ENCODE measurements around the gene CFAP74. TPM values are rescaled to one million over a fixed set of nuclear protein-coding genes. Genes with fewer than 3 reads are reported as not detected.

Gene CFAP74
- total RNA-seq, 1 experiment from 2014 or later = not detected

- no peaks in the 10 kb centered on the region for H3K36me3 ChIP-seq (ENCODE audit: low read depth, low read length)
- H3K27me3 ChIP-seq (ENCODE audit: low read length) = peaks cover 19% of the 10 kb centered on the region
- H4K20me1 ChIP-seq (ENCODE audit: low read length) = no peaks in the 10 kb centered on the region
- BruUV-seq (replicated peaks) = no TSS peak
- ChIA-PET CTCF (no interaction called here), POLR2A (ENCODE audit: unreplicated experiment) (no interaction called here)
- no peak for DNase-seq
- no peak overlapping the region for H3K27ac ChIP-seq (ENCODE audit: low read length)
- no peaks in the 10 kb centered on the region for H3K79me2 ChIP-seq (ENCODE audit: low read length)
- H3F3A ChIP-seq (ENCODE audit: low read length, unreplicated experiment) = no peaks in the 10 kb centered on the region
- H3K4me1 ChIP-seq (ENCODE audit: insufficient read depth, low read length) = peaks cover 14% of the 10 kb centered on the region
- H2AFZ ChIP-seq (ENCODE audit: low read length) = no peak overlapping the region
- H3K4me3 ChIP-seq (ENCODE audit: low read length) = no peak overlapping the region
- H3K9me2 ChIP-seq (replicated peaks; ENCODE audit: low read length) = no peaks in the 10 kb centered on the region
- intact Hi-C loops (cut with micrococcal nuclease) = no loop called here
- TF ChIP-seq, protein P1, sequence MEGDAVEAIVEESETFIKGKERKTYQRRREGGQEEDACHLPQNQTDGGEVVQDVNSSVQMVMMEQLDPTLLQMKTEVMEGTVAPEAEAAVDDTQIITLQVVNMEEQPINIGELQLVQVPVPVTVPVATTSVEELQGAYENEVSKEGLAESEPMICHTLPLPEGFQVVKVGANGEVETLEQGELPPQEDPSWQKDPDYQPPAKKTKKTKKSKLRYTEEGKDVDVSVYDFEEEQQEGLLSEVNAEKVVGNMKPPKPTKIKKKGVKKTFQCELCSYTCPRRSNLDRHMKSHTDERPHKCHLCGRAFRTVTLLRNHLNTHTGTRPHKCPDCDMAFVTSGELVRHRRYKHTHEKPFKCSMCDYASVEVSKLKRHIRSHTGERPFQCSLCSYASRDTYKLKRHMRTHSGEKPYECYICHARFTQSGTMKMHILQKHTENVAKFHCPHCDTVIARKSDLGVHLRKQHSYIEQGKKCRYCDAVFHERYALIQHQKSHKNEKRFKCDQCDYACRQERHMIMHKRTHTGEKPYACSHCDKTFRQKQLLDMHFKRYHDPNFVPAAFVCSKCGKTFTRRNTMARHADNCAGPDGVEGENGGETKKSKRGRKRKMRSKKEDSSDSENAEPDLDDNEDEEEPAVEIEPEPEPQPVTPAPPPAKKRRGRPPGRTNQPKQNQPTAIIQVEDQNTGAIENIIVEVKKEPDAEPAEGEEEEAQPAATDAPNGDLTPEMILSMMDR (conservative IDR thresholded peaks at IDR 0.05; ENCODE audit: low read depth, low read length) = no peak
- TF ChIP-seq EZH2phosphoT487 (IDR thresholded peaks at IDR 0.05; ENCODE audit: borderline replicate concordance, low read length) (no peak), EZH2 (IDR thresholded peaks at IDR 0.05; ENCODE audit: low read length, unreplicated experiment) (no peak)
- no peak for ATAC-seq
- H3K9ac ChIP-seq (ENCODE audit: low read length) = no peak overlapping the region
- no peaks in the 10 kb centered on the region for H3K9me3 ChIP-seq (ENCODE audit: low read length)
- H3K4me2 ChIP-seq (ENCODE audit: low read length) = no peak overlapping the region
Measured at GRCh38 chr1:1963570-1963969, 40.0 kb downstream of the CFAP74 start.

GRCh38 chr1:1962752-1963151, 40.8 kb downstream of the CFAP74 start:
- Histone ChIP-seq H3K27ac (ENCODE audit: low read length) (no peak overlapping the region), H3K36me3 (ENCODE audit: low read depth, low read length) (no peaks in the 10 kb centered on the region), H3K9me2 (replicated peaks; ENCODE audit: low read length) (no peaks in the 10 kb centered on the region), H3K9me3 (ENCODE audit: low read length) (no peaks in the 10 kb centered on the region), H3K4me2 (ENCODE audit: low read length) (no peak overlapping the region), H3K27me3 (ENCODE audit: low read length) (peaks cover 19% of the 10 kb centered on the region), H3F3A (ENCODE audit: low read length, unreplicated experiment) (no peaks in the 10 kb centered on the region), H3K4me1 (ENCODE audit: insufficient read depth, low read length) (peaks cover 12% of the 10 kb centered on the region; the same call in 1 of the 2 replicates), H3K79me2 (ENCODE audit: low read length) (no peaks in the 10 kb centered on the region), H3K4me3 (ENCODE audit: low read length) (no peak overlapping the region), H3K9ac (ENCODE audit: low read length) (no peak overlapping the region), H2AFZ (ENCODE audit: low read length) (no peak overlapping the region), H4K20me1 (ENCODE audit: low read length) (no peaks in the 10 kb centered on the region)
- TF ChIP-seq EZH2phosphoT487 (IDR thresholded peaks at IDR 0.05; ENCODE audit: borderline replicate concordance, low read length) (no peak), EZH2 (IDR thresholded peaks at IDR 0.05; ENCODE audit: low read length, unreplicated experiment) (no peak)
- no peak for DNase-seq
- CTCF ChIA-PET = no interaction called here
- no TSS peak for BruUV-seq (replicated peaks)
- intact Hi-C loops (cut with micrococcal nuclease) = no loop called here
- no peak for ATAC-seq
- POLR2A ChIA-PET (ENCODE audit: unreplicated experiment) = no interaction called here

- no peak overlapping the region for H3K9ac ChIP-seq (ENCODE audit: low read length)
- ChIA-PET POLR2A (ENCODE audit: unreplicated experiment) (interaction anchor here (0.6 kb wide), 1 partner anchor 45 kb away, joined by 6 read pairs; no protein-coding TSS in a partner anchor), CTCF (interaction anchor here (0.6 to 3.4 kb wide), 8 partner anchors 13 to 180 kb away, joined by 3 to 34 read pairs (median 4); no protein-coding TSS in a partner anchor)
- no peaks in the 10 kb centered on the region for H3K9me2 ChIP-seq (replicated peaks; ENCODE audit: low read length)
- no peaks in the 10 kb centered on the region for H3K79me2 ChIP-seq (ENCODE audit: low read length)
- BruUV-seq (replicated peaks) = no TSS peak
- intact Hi-C loops (cut with micrococcal nuclease) = loop anchor here (1.0 kb wide), 1 partner anchor 86 kb away; no protein-coding TSS in a partner anchor
- no peaks in the 10 kb centered on the region for H3F3A ChIP-seq (ENCODE audit: low read length, unreplicated experiment)
- H3K27me3 ChIP-seq (ENCODE audit: low read length) = peaks cover 10% of the 10 kb centered on the region
- DNase-seq (no peak), ATAC-seq (0 out of 2 replicates have a peak, but pooled peaks have one; percentile 7)
- peak overlapping the region; percentile 90 for H3K4me2 ChIP-seq (ENCODE audit: low read length)
- H3K4me1 ChIP-seq (ENCODE audit: insufficient read depth, low read length) = peaks cover 12% of the 10 kb centered on the region; the same call in 1 of the 2 replicates
- H3K27ac ChIP-seq (ENCODE audit: low read length) = no peak overlapping the region
- H2AFZ ChIP-seq (ENCODE audit: low read length) = peak overlapping the region; percentile 82; the same call in 1 of the 2 replicates
- peak overlapping the region; percentile 60; the same call in 1 of the 2 replicates for H3K4me3 ChIP-seq (ENCODE audit: low read length)
- H3K9me3 ChIP-seq (ENCODE audit: low read length) = no peaks in the 10 kb centered on the region
- no peaks in the 10 kb centered on the region for H3K36me3 ChIP-seq (ENCODE audit: low read depth, low read length)
- no peaks in the 10 kb centered on the region for H4K20me1 ChIP-seq (ENCODE audit: low read length)
- TF ChIP-seq EZH2phosphoT487 (IDR thresholded peaks at IDR 0.05; ENCODE audit: borderline replicate concordance, low read length) (no peak), EZH2 (IDR thresholded peaks at IDR 0.05; ENCODE audit: low read length, unreplicated experiment) (no peak)
- TF ChIP-seq, protein P1 (conservative IDR thresholded peaks at IDR 0.05; ENCODE audit: low read depth, low read length) = no peak
Measured at GRCh38 chr1:1960480-1961196, 42.9 kb downstream of the CFAP74 start.

Measured in PC-3 (cell line).